ENCODE data around the gene NADSYN1. TPM values are rescaled to one million over a fixed set of nuclear protein-coding genes. Genes with fewer than 3 reads are reported as not detected.
A peak's percentile ranks its signal among the peaks of the same experiment; 100 is the strongest.

NADSYN1 gene
- total RNA-seq, 3 donors from 2014 or later (not counting 1 experiment from before 2014, with no cell fraction given), result 134 to 156 (median 150) TPM

DNA sequence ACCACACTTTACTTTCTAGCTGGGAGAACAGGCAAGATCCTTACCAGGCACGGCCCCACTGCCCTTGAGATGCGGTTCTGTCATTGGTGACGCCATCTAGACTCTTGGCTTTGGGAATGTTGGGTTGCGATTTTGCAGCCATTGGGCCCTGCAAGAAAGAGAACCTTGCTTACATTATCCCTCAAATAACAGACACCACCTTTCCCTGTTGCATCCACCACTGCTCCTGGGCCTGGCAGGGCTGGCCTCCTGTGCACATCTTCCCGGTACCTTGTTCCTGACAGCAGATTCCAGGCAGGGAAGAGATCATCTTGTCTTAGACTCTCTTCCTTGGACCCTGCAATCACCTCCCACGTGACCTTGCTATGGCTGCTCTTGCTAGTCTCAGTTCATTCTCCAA lies 8.2 kb upstream of the NADSYN1 start:
- H3K36me3 Mint-ChIP-seq, result peaks cover 9% of the 10 kb centered on the region

GRCh38 chr11:71446150-71446549 lies 6.9 kb upstream of the NADSYN1 start:
- no CpG with 5 or more reads among the region's 1 CpG for WGBS (ENCODE audit: insufficient coverage)
- Mint-ChIP-seq H3K27ac (peak overlapping the region in 1 of 2 donors; percentile 18), H3K4me1 (peaks cover 17 to 33% of the 10 kb centered on the region in 2 donors), H3K27me3 (ENCODE audit: low read depth in 2 of 2) (no peaks in the 10 kb centered on the region), H3K4me3 (peak overlapping the region; percentile 87), H3K9me3 (peaks cover 0 to 4% of the 10 kb centered on the region in 2 donors), H3K36me3 (peaks cover 9% of the 10 kb centered on the region)
- no peak for TF ChIP-seq CTCF (IDR thresholded peaks at IDR 0.05)
- Histone ChIP-seq H3K9me3 (ENCODE audit: control insufficient read depth, insufficient read depth, low read length) (no peaks in the 10 kb centered on the region), H3K4me1 (ENCODE audit: control insufficient read depth, insufficient read depth, low read length) (peaks cover 20% of the 10 kb centered on the region), H3K4me3 (ENCODE audit: low read length) (no peak overlapping the region), H3K27me3 (ENCODE audit: control insufficient read depth, insufficient read depth, low read length) (no peaks in the 10 kb centered on the region), H3K36me3 (ENCODE audit: control insufficient read depth, insufficient read depth, low read length) (peaks cover 5% of the 10 kb centered on the region), H3K27ac (ENCODE audit: low read length) (no peak overlapping the region)
- DNase-seq (no peak), ATAC-seq (no peak)
- intact Hi-C loops (cut with micrococcal nuclease), result loop anchor here (10.0 kb wide), 1 partner anchor 339 kb away; no protein-coding TSS in a partner anchor

More for the DNA sequence above, 8.2 kb upstream of the NADSYN1 start:
- no peak overlapping the region for H3K27ac ChIP-seq (ENCODE audit: low read length)
- no peak overlapping the region for H3K4me3 Mint-ChIP-seq
- no peaks in the 10 kb centered on the region for H3K27me3 Mint-ChIP-seq (ENCODE audit: low read depth in 2 of 2)
- TF ChIP-seq CTCF (IDR thresholded peaks at IDR 0.05), result no peak
- H3K36me3 ChIP-seq (ENCODE audit: control insufficient read depth, insufficient read depth, low read length), result peaks cover 10% of the 10 kb centered on the region
- peaks cover 14 to 25% of the 10 kb centered on the region in 2 donors for H3K4me1 Mint-ChIP-seq
- no peak for ATAC-seq
- peaks cover 20% of the 10 kb centered on the region for H3K4me1 ChIP-seq (ENCODE audit: control insufficient read depth, insufficient read depth, low read length)
- H3K4me3 ChIP-seq (ENCODE audit: low read length), result no peak overlapping the region
- peak overlapping the region in 1 of 2 donors; percentile 35 for H3K27ac Mint-ChIP-seq
- H3K9me3 Mint-ChIP-seq, result peaks cover 0 to 4% of the 10 kb centered on the region in 2 donors
- intact Hi-C loops (cut with micrococcal nuclease), result loop anchor here (10.0 kb wide), 1 partner anchor 340 kb away; no protein-coding TSS in a partner anchor
- H3K9me3 ChIP-seq (ENCODE audit: control insufficient read depth, insufficient read depth, low read length), result no peaks in the 10 kb centered on the region
- DNase-seq, result no peak
- H3K27me3 ChIP-seq (ENCODE audit: control insufficient read depth, insufficient read depth, low read length), result no peaks in the 10 kb centered on the region
- 96% methylated on average over 6 of the region's 6 CpGs for WGBS (ENCODE audit: insufficient coverage)

GRCh38 chr11:71446942-71447688 lies 5.9 kb upstream of the NADSYN1 start:
- Mint-ChIP-seq H3K27me3 (ENCODE audit: low read depth in 2 of 2) (no peaks in the 10 kb centered on the region), H3K4me1 (peaks cover 23 to 41% of the 10 kb centered on the region in 2 donors), H3K36me3 (peaks cover 9% of the 10 kb centered on the region), H3K9me3 (peaks cover 0 to 4% of the 10 kb centered on the region in 2 donors), H3K27ac (peak overlapping the region; percentile 75 to 90), H3K4me3 (peak overlapping the region; percentile 87)
- TF ChIP-seq CTCF (IDR thresholded peaks at IDR 0.05), result no peak
- H3K4me1 ChIP-seq (ENCODE audit: control insufficient read depth, insufficient read depth, low read length), result peaks cover 26% of the 10 kb centered on the region
- H3K9me3 ChIP-seq (ENCODE audit: control insufficient read depth, insufficient read depth, low read length), result no peaks in the 10 kb centered on the region
- H3K36me3 ChIP-seq (ENCODE audit: control insufficient read depth, insufficient read depth, low read length), result peaks cover 2% of the 10 kb centered on the region
- ATAC-seq (no peak), DNase-seq (peak in 1 of 2 donors; percentile 23)
- WGBS (ENCODE audit: insufficient coverage), result 80% methylated on average over 8 of the region's 9 CpGs
- intact Hi-C loops (cut with micrococcal nuclease), result loop anchor here (10.0 kb wide), 1 partner anchor 338 kb away; no protein-coding TSS in a partner anchor
- H3K4me3 ChIP-seq (ENCODE audit: low read length), result no peak overlapping the region
- H3K27me3 ChIP-seq (ENCODE audit: control insufficient read depth, insufficient read depth, low read length), result no peaks in the 10 kb centered on the region
- no peak overlapping the region for H3K27ac ChIP-seq (ENCODE audit: low read length)

All from natural killer cell (primary cell).